Measurements from ENCODE around the gene PHC1.

DNA sequence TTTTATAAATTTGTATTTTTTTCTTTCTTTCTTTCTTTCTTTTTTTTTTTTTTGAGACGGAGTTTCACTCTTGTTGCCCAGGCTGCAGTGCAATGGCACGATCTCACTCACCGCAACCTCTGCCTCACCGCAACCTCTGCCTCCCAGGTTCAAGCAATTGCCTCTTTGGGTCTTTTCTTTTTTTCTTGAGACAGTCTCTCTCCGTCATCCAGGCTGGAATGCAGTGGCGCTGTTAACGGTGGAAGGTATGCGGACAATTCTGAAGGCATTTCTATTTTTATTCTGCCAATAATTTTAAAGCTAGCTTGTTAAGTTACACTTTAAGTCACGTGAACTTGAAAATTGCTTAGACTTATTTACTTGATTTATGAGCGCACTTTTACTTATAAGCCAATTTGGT, 8.8 kb upstream of the PHC1 start:
- TF ChIP-seq, protein P1, sequence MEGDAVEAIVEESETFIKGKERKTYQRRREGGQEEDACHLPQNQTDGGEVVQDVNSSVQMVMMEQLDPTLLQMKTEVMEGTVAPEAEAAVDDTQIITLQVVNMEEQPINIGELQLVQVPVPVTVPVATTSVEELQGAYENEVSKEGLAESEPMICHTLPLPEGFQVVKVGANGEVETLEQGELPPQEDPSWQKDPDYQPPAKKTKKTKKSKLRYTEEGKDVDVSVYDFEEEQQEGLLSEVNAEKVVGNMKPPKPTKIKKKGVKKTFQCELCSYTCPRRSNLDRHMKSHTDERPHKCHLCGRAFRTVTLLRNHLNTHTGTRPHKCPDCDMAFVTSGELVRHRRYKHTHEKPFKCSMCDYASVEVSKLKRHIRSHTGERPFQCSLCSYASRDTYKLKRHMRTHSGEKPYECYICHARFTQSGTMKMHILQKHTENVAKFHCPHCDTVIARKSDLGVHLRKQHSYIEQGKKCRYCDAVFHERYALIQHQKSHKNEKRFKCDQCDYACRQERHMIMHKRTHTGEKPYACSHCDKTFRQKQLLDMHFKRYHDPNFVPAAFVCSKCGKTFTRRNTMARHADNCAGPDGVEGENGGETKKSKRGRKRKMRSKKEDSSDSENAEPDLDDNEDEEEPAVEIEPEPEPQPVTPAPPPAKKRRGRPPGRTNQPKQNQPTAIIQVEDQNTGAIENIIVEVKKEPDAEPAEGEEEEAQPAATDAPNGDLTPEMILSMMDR (IDR thresholded peaks at IDR 0.05), result no peak
- TF ChIP-seq POLR2A (IDR thresholded peaks at IDR 0.05), result no peak

Data from lower leg skin (tissue), 3 donors.